Subcutaneous abdominal adipose tissue (tissue), 5 donors: ENCODE data around the gene TCF4.

Experiments used
- H3K27ac ChIP-seq: one replicate; pipeline ENCODE4 v1.7.0; 2013; ENCODE audit warnings: low read depth, mild to moderate bottlenecking, inconsistent platforms, low read length, moderate library complexity
- H3K27me3 ChIP-seq, 5 donors: one replicate each; pipeline ENCODE4 v1.7.0; 2013; ENCODE audit warnings: low read length in 5 of 5, inconsistent platforms in 1 of 5; ENCODE audit not compliant: control insufficient read depth in 5 of 5, insufficient read depth in 4 of 5
- H3K36me3 ChIP-seq, 5 donors: one replicate each; pipeline ENCODE4 v1.7.0; 2013; ENCODE audit warnings: low read length in 5 of 5; ENCODE audit not compliant: control insufficient read depth in 5 of 5, insufficient read depth in 5 of 5
- H3K4me1 ChIP-seq, 5 donors: one replicate each; pipeline ENCODE4 v1.7.0; 2013; ENCODE audit warnings: low read length in 5 of 5, mild to moderate bottlenecking in 3 of 5, moderate library complexity in 1 of 5; ENCODE audit not compliant: control insufficient read depth in 5 of 5, insufficient read depth in 5 of 5
- H3K4me3 ChIP-seq, 5 donors: one replicate each; pipeline ENCODE4 v1.7.0; 2013; ENCODE audit warnings: low read length in 5 of 5, low read depth in 1 of 5
- H3K9ac ChIP-seq, 5 donors: one replicate each; pipeline ENCODE4 v1.7.0; 2013; ENCODE audit warnings: low read length in 5 of 5, mild to moderate bottlenecking in 4 of 5, moderate library complexity in 3 of 5
- H3K9me3 ChIP-seq, 5 donors: one replicate each; pipeline ENCODE4 v1.7.0; 2013; ENCODE audit warnings: low read length in 5 of 5; ENCODE audit not compliant: control insufficient read depth in 5 of 5
- donor health status: healthy.
- donor health status: healthy.
- donor health status: healthy.
- donor health status: healthy.
- donor health status: healthy.

Gene TCF4

GRCh38 chr18:55345103-55345950, 242.7 kb downstream of the TCF4 start:
- Histone ChIP-seq H3K27ac (no peak overlapping the region), H3K27me3 (no peaks in the 10 kb centered on the region), H3K4me3 (no peak overlapping the region), H3K9ac (no peak overlapping the region), H3K4me1 (peaks cover 0 to 7% (median 0%) of the 10 kb centered on the region in 5 donors), H3K9me3 (no peaks in the 10 kb centered on the region), H3K36me3 (peaks cover 0 to 8% (median 3%) of the 10 kb centered on the region in 5 donors)

- Histone ChIP-seq H3K36me3 (peaks cover 0 to 4% (median 3%) of the 10 kb centered on the region in 5 donors), H3K4me1 (peaks cover 0 to 24% (median 8%) of the 10 kb centered on the region in 5 donors), H3K4me3 (no peak overlapping the region), H3K9me3 (no peaks in the 10 kb centered on the region), H3K9ac (no peak overlapping the region), H3K27ac (no peak overlapping the region), H3K27me3 (no peaks in the 10 kb centered on the region)
Observed at GRCh38 chr18:55343396-55344073, 244.5 kb downstream of the TCF4 start.

- no peak overlapping the region for H3K9ac ChIP-seq
- no peak overlapping the region for H3K27ac ChIP-seq
- H3K9me3 ChIP-seq: no peaks in the 10 kb centered on the region
- H3K4me1 ChIP-seq: peaks cover 3 to 38% (median 19%) of the 10 kb centered on the region in 5 donors
- H3K27me3 ChIP-seq: no peaks in the 10 kb centered on the region
- H3K4me3 ChIP-seq: no peak overlapping the region
- H3K36me3 ChIP-seq: no peaks in the 10 kb centered on the region
Observed at GRCh38 chr18:55340998-55341397, 247.0 kb downstream of the TCF4 start.

- peak overlapping the region; percentile 79 for H3K27ac ChIP-seq
- H3K9ac ChIP-seq: no peak overlapping the region
- H3K36me3 ChIP-seq: no peaks in the 10 kb centered on the region
- no peaks in the 10 kb centered on the region for H3K9me3 ChIP-seq
- no peak overlapping the region for H3K4me3 ChIP-seq
- no peaks in the 10 kb centered on the region for H3K27me3 ChIP-seq
- peaks cover 3 to 43% (median 19%) of the 10 kb centered on the region in 5 donors for H3K4me1 ChIP-seq
Observed at GRCh38 chr18:55339990-55340389, 248.0 kb downstream of the TCF4 start.

- H3K9me3 ChIP-seq: no peaks in the 10 kb centered on the region
- peaks cover 3 to 47% (median 19%) of the 10 kb centered on the region in 5 donors for H3K4me1 ChIP-seq
- H3K27me3 ChIP-seq: no peaks in the 10 kb centered on the region
- H3K27ac ChIP-seq: peak overlapping the region; percentile 79
- H3K36me3 ChIP-seq: no peaks in the 10 kb centered on the region
- no peak overlapping the region for H3K9ac ChIP-seq
- H3K4me3 ChIP-seq: no peak overlapping the region
Observed at GRCh38 chr18:55338978-55339650, 248.9 kb downstream of the TCF4 start.

- H3K4me3 ChIP-seq: peak overlapping the region; percentile 33 to 53 (median 45)
- H3K9me3 ChIP-seq: no peaks in the 10 kb centered on the region
- peak overlapping the region in 3 of 5 donors; percentile 22 to 56 (median 22) for H3K9ac ChIP-seq
- no peaks in the 10 kb centered on the region for H3K36me3 ChIP-seq
- H3K27me3 ChIP-seq: no peaks in the 10 kb centered on the region
- peak overlapping the region; percentile 79 for H3K27ac ChIP-seq
- H3K4me1 ChIP-seq: peaks cover 3 to 44% (median 19%) of the 10 kb centered on the region in 5 donors
Observed at GRCh38 chr18:55337908-55338521, 250.0 kb downstream of the TCF4 start.

- Histone ChIP-seq H3K36me3 (no peaks in the 10 kb centered on the region), H3K9me3 (no peaks in the 10 kb centered on the region), H3K27me3 (no peaks in the 10 kb centered on the region), H3K4me1 (peaks cover 3 to 44% (median 19%) of the 10 kb centered on the region in 5 donors), H3K27ac (peak overlapping the region; percentile 79), H3K9ac (no peak overlapping the region), H3K4me3 (no peak overlapping the region)
Observed at GRCh38 chr18:55337138-55337537, 250.9 kb downstream of the TCF4 start.

DNA sequence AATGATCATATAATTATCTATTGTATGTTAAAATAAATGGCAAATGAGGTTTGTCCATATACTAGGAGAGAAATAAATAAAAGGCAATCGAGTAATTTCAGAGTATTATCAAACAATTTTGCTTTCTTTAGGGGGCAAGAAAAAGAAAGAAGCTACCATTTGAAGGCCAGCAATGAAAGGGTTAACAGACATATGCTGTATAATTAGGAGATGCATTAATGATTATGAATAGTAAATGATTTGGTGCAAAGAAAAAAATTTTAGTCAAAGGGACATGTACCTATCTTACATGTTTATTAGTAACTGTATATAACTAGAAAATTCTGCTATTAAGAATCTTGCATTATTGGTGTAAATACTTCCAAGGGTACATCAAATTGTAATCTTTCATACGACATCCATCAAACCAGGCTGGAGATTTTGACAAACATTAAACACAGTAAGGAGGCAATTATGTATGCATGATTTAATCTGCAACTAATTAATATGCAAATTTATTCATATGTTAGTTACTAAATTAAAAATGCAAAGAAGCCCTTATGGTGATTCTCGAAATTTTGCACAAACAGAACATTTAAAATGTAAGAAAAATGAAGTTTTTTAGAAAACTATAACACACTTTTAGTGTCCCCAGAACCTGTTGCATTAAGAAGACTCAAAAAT, 251.4 kb downstream of the TCF4 start:
- Histone ChIP-seq H3K27ac (peak overlapping the region; percentile 79), H3K9ac (no peak overlapping the region), H3K4me1 (peaks cover 3 to 47% (median 19%) of the 10 kb centered on the region in 5 donors), H3K4me3 (no peak overlapping the region), H3K9me3 (no peaks in the 10 kb centered on the region), H3K27me3 (no peaks in the 10 kb centered on the region), H3K36me3 (no peaks in the 10 kb centered on the region)

- peak overlapping the region; percentile 6 for H3K27ac ChIP-seq
- H3K9me3 ChIP-seq: no peaks in the 10 kb centered on the region
- H3K9ac ChIP-seq: peak overlapping the region in 1 of 5 donors; percentile 26
- no peaks in the 10 kb centered on the region for H3K36me3 ChIP-seq
- H3K4me3 ChIP-seq: no peak overlapping the region
- no peaks in the 10 kb centered on the region for H3K27me3 ChIP-seq
- H3K4me1 ChIP-seq: peaks cover 3 to 51% (median 23%) of the 10 kb centered on the region in 5 donors
Observed at GRCh38 chr18:55334875-55335274, 253.1 kb downstream of the TCF4 start.
